GM12872 (cell line): ENCODE results near the gene TBC1D22A.

Source experiments
- TF ChIP-seq, protein P1 (sequence below): IDR thresholded peaks from 3 replicates; pipeline ENCODE4 v1.5.1; 2011; ENCODE audit warnings: low read depth, mild to moderate bottlenecking, low read length, moderate library complexity; ENCODE audit not compliant: insufficient read depth

TBC1D22A gene

DNA sequence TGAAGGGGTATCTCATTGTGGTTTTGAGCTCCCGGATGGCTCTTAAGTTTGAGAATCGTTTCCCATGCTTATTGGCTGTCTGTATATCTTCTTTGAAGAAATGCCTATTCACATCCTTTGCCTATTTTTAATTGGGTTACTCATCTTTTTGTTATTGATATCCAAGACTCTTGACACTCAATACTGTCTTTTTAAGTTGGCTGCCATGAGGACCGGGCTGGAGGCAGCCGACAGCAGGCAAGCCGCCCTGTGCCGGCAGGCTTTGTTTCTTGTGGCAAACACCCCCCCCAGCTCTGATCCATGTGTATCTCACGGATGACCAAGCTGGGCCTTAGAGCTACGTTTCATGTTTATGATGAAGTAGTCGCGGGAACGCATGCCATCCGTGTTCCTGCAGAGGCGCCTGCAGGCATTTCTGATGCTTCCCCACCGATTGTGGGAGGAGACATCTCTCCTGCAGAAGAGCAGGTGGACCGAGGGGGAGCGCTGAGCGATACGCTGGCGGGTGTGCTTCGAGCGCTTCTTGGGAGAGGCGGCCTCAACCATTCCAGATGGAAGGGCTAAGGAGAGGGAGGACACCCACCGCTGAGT lies 95.8 kb downstream of the TBC1D22A start:
- TF ChIP-seq, protein P1, sequence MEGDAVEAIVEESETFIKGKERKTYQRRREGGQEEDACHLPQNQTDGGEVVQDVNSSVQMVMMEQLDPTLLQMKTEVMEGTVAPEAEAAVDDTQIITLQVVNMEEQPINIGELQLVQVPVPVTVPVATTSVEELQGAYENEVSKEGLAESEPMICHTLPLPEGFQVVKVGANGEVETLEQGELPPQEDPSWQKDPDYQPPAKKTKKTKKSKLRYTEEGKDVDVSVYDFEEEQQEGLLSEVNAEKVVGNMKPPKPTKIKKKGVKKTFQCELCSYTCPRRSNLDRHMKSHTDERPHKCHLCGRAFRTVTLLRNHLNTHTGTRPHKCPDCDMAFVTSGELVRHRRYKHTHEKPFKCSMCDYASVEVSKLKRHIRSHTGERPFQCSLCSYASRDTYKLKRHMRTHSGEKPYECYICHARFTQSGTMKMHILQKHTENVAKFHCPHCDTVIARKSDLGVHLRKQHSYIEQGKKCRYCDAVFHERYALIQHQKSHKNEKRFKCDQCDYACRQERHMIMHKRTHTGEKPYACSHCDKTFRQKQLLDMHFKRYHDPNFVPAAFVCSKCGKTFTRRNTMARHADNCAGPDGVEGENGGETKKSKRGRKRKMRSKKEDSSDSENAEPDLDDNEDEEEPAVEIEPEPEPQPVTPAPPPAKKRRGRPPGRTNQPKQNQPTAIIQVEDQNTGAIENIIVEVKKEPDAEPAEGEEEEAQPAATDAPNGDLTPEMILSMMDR = no peak

GRCh38 chr22:46860562-46860961 lies 98.1 kb downstream of the TBC1D22A start:
- TF ChIP-seq, protein P1 = no peak

DNA sequence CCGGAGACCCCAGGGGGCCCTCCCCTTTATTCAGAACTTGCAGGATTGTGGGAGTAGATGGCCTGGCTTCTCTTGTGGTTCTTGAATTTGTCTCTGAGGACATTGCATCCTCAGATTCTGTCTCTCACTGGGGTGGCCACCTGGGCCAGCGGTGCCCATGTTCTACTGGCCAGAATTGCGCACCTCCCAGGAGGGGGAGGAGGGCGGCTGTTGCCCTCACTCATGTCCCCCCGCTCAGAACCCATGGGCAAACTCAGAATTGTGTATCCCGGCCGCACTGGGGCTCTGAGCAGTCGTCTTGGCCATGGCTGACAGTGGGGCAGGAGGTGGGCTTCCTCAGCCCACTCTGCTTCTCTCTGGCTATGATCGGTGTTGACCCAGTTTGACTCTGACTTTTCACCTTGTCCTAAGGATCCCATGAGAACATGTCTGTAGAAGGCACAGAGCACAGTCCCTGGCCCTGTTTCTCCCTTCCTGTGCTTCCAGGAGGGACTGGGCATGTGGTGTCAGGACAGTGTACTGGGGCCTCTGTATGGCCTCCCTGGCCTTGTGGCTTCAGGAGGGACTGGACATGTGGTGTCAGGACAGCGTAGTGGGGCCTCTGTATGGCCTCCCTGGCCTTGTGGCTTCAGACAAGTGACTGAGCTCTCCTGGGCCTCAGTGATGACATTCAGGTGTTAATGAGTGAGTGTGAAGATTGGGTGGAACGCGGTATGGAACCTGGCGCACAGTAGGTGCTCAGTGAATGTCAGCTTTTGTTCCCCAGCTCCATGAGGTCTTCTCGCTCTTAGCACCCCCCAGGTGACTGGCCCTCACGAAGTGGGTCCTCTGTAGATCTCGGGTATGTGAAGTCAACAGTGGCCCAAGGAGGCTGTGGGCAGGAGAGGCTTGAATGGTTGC lies 99.3 kb downstream of the TBC1D22A start:
- TF ChIP-seq, protein P1 = no peak

- TF ChIP-seq, protein P1 = no peak
These were observed 100.2 kb downstream of the TBC1D22A start for GRCh38 chr22:46862418-46863324.

DNA sequence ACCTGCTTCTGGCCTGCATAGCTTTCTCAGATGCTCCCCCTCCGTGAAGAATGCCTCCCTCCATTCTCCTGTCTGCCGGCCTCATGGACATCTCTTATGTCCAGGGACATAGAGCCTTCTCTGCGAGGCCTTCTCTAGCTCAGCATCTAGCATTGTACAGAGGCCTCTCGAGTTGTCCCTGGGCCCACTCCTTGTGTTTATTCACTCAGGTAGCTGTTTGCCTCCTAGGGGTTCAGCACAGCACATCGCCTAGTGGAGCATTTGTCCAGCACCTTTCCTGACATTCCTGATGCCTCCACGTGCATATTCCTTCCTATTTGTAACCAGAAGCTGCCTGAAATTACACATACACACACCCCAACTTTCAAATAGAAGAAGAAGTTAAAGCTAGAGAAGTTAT lies 101.3 kb downstream of the TBC1D22A start:
- TF ChIP-seq, protein P1 = no peak

- TF ChIP-seq, protein P1 = no peak
These were observed 102.0 kb downstream of the TBC1D22A start for GRCh38 chr22:46864314-46865051.
